HT-29 (cell line): ENCODE data around the gene DMWD. TPM values are rescaled to one million over a fixed set of nuclear protein-coding genes. Genes with fewer than 3 reads are reported as not detected.

Source experiments
- DNase-seq: peaks from one replicate; pipeline ENCODE4 v3.0.0-alpha.2; 2015; ENCODE audit warnings: low spot score
- total RNA-seq: library from RNA; depleted of rRNA; stranded (reverse); fragments of >200 nt; shearing (Covaris generic); gene quantifications from 2 replicates; pipeline ENCODE4 v1.2.3, GENCODE V29; 2014; rRNA removed

DMWD gene
- total RNA-seq: 102 and 108 TPM in 2 replicates

GRCh38 chr19:45792470-45793177 lies at the start of gene DMWD:
Gene DMWD, minus strand, starts transcription at chr19:45792845. Its CDS starts 89 bp downstream, at chr19:45792756.
- DNase-seq: peak; percentile 100

- DNase-seq: no peak
Measured at GRCh38 chr19:45842198-45842597, 49.6 kb upstream of the DMWD start.

DNA sequence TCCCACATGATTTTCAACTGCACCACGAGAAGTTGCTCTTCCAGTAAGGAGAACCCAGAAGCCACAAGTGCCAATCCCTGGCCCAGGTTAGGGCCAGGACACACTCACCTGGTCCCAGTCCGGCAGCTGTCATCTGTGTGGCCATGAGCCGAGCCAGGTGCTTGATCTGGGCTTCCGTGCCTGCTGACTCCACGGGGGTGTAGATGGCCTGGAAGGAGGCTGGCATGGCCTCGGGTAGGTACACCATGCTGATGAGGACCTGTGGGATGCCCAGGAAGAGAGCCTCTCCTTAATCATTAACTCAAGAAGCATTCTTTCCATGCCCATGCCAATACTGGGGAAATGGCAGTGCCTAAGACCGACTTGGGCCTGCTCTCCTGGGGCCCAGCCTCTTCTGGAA lies 42.3 kb upstream of the DMWD start:
- DNase-seq: no peak

DNA sequence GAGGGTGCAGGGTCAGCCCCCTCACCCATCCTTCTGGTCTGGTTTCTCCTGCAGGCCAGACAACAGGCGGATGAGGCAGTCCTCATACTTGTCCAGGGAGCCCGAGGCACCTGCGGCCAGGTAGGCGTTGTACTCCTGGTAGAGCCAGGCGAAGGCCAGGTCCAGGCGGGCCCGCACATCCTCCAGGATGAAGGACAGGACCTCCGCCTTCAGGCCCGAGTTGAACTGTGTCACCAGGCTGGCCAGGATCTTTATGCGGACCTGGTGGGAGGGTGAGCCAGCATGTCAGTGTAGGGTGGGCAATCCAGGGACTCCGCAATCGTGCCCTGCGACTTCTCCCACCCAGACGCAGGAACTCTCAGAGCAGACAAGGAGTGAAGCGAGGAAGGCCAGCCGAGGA lies 36.3 kb upstream of the DMWD start:
- no peak for DNase-seq

- DNase-seq: no peak
Measured at GRCh38 chr19:45828523-45828922, 35.9 kb upstream of the DMWD start.

GRCh38 chr19:45827459-45828093 lies 34.9 kb upstream of the DMWD start:
- DNase-seq: no peak

DNA sequence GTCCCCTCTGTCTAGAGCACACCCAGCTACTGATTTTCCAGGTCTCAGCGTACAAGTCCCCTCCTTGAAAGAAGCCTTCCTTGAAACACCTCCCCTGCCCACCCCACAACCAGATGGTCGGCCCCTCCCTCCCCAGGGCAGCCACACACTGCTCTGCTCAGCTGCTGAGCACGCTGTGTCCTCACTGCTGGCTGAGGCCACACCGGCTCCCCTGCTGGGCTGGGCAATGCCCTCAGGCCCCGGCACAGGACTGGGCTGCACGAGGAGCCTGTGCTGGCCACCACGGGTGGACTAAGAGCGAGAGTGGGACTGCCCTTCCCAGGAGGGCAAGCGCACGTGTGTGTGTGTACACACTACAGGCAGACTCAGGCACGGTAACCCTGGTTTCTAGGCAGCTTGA lies 34.3 kb upstream of the DMWD start:
- no peak for DNase-seq

- DNase-seq: no peak
Measured at GRCh38 chr19:45825917-45826893, 33.6 kb upstream of the DMWD start.

- no peak for DNase-seq
Measured at GRCh38 chr19:45825263-45825605, 32.6 kb upstream of the DMWD start.

DNA sequence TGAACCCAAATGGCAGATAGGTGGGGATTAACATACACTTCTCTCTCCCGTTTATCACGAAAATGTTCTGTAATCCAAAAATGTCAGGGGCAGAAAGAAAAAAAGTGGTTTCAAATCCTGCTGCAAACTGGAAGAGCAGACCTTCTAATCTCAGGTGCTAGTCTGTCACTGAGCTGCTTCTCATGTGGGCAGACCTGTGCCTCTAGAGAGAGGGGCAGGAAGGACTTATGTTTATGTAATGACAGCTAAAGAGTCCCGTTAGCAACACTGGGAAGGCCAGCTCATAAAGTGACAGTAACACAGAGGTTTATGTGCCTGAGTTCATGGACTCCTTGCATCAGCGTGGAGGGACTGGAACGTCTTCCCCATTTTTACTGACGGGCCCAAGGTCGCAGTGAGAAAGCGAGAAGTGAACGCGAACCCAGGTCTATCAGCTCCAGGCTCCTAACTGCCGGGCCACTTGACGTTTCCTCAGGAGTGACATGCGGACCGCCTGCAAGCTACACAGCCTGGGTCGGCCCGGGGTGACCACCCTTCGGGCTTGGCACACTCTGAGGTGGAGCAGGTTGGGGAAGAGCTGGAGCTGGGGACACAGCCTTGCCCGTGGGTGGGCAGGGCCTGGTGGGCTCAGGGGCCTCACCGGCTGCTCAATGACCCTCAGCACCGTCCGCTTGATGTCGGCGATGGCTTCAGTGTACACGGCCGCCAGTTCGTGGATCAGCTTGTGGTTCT lies 32.1 kb upstream of the DMWD start:
- peak; percentile 54 for DNase-seq

- DNase-seq: peak; percentile 90
Measured at GRCh38 chr19:45824041-45824471, 31.4 kb upstream of the DMWD start.

DNA sequence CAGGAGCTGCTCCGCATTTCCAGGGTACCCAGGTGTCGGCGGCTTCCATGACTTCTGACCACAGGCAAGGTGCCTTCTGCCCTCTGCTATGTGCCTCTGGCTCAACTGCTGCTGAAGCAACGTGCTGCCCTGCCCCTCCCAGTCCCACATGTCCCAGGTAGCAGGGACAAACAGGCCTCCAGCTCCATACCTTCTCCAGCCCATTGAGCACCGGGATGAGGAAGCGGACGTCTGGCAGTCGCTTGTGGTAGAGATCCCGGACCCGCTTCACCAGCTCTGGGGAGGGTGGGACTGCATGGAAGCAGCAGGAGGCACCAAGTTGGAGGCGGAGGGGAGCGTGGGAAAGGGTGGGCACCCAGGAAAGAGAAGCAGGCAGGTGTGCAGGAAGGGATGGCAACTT lies 30.5 kb upstream of the DMWD start:
- no peak for DNase-seq

DNA sequence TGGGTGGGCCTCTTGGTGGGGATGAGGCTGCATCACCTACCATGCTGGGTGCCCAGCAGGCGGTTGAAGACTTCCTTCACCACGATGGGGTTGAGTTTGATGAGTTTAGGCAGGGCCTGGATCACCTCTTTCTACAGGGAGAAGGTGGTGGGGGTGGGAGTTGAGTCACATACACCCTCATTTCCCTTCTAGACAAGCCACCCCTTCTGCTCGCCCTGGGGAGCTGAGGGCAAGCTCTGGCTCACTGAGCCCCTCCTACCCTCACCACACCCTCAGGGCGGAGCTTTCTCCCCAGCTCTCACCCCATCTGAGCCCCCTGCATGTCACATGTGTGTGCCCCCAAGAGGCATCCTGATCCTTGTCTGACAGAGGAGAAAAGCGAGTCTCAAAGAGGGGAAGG lies 30.1 kb upstream of the DMWD start:
- DNase-seq: no peak

DNA sequence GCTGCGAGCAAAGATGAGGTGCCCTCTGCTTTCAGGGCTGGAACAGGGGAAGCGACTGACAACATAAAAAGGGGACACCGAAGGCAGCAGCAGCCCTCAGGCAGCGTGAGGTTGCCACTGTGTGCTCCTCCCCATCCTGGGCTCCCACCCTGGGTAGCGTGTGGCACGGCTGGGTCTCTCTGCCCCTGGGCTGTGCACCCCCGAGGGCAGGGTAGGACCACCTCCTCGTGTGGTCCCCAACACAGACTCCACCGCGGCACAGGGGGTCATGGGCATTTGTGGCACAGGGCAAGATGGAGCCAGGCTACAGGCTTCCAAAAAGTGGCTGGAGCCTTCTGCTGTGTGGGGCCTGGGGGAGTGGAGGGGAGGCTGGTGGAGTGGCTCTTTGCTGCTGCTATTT lies 28.9 kb upstream of the DMWD start:
- DNase-seq: no peak

DNA sequence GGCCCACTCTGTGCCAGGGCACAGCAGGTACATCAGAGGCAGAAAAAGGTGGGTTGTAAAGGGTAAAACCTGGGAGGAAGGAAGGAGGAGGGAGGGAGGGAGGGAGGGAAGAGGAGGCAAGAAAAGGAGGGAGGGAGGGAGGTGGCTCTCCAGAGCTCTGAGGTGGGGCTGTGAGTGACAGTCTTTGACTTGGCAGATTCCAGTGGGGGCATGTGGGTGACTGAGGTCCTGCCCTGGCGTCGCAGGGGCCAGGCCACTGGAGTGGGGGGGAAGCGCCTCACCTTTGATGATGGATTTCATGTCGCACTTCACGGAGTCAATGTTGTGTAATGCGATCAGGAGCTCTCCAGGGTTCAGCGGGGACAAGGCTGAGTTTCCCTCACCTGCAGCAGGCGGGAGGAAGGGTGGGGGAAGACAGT lies 28.5 kb upstream of the DMWD start:
- DNase-seq: no peak

DNA sequence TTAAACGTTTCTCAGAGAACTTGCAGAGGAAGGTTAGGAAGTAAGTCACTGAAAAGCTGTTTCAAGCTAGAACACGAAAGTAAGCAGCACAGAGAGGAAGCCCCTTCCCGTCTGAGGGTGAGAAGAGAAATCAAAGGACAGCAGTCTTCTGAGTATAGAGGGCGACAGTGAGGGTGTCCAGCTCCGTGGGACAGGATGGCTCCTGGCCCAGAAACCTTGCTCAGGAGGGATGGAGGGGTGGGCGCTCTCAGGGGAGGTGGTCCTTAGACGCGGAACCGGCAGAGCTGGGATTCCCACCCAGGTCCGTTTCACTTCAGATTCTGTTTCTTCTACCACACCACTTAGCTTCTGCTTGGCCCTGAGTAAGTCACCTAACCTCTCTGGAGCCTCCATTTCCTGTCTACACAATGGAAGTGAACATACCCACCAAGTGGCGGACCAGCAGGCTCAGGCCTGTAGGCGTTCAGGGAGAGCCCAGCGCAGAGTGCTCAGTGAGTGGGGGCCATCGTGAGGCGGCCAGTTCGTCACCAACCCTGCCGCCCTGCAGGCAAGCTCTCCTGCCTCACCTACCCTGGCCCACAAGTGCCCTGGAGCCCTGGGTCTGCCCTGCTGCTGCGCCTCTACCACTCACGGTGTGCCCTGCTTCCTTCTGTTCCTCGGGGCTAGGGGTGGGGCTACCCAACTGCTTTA lies 27.9 kb upstream of the DMWD start:
- DNase-seq: no peak

GRCh38 chr19:45819769-45820168 lies 27.1 kb upstream of the DMWD start:
- DNase-seq: no peak

DNA sequence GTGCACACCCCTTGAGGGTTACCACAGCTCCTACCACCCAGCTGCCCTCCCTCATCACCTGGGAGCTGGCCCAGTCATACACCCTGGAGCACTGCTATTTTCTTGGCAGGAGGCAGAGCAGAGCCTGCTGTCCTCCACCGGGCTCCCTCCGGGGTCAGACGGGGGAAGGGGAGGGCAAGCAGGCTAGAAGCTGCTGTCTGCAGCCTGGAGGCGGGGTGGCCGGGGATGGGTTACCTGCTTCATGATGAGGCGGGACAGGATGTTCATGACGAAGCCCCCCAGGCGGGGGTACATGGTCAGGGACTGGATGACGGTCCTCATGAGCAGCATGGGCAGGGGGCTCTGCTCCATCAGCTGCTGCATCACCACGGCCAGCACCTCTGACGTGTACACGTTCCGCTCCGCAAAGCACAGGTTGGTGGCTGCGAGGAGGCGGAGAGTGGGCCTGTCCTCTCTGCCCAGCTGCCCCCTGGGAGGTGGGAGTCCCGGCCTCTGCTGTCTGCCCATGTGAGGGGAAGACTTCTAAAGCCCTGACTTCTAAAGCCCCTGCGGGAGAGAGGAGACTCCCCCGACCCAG lies 25.2 kb upstream of the DMWD start:
- no peak for DNase-seq

GRCh38 chr19:45817010-45817724 lies 24.5 kb upstream of the DMWD start:
- DNase-seq: peak; percentile 99
